Thyroid gland (tissue), 4 donors: Measurements from ENCODE around the gene DNAH10.

Source experiments
- POLR2A ChIP-seq, 2 donors: fragments of 450-650 bp; IDR thresholded peaks; one replicate each; pipeline ENCODE4 v1.6.1; 2017; ENCODE audit warnings: antibody characterized with exemption in 2 of 2, mild to moderate bottlenecking in 2 of 2, moderate library complexity in 1 of 2
- TF ChIP-seq, protein P1 (sequence below), 6 experiments: fragments of 200-600 bp in 3 of 6; fragments of 450-650 bp in 3 of 6; sonication (generic) in 3 of 6; IDR thresholded peaks; one replicate each; pipeline ENCODE4 v1.5.1; 2016 to 2019; ENCODE audit warnings: antibody characterized with exemption in 6 of 6, mild to moderate bottlenecking in 2 of 6, inconsistent platforms in 1 of 6, moderate library complexity in 1 of 6

GRCh38 chr12:123734268-123734667 is 27.8 kb upstream of the DNAH10 start:
- TF ChIP-seq, protein P1, sequence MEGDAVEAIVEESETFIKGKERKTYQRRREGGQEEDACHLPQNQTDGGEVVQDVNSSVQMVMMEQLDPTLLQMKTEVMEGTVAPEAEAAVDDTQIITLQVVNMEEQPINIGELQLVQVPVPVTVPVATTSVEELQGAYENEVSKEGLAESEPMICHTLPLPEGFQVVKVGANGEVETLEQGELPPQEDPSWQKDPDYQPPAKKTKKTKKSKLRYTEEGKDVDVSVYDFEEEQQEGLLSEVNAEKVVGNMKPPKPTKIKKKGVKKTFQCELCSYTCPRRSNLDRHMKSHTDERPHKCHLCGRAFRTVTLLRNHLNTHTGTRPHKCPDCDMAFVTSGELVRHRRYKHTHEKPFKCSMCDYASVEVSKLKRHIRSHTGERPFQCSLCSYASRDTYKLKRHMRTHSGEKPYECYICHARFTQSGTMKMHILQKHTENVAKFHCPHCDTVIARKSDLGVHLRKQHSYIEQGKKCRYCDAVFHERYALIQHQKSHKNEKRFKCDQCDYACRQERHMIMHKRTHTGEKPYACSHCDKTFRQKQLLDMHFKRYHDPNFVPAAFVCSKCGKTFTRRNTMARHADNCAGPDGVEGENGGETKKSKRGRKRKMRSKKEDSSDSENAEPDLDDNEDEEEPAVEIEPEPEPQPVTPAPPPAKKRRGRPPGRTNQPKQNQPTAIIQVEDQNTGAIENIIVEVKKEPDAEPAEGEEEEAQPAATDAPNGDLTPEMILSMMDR (IDR thresholded peaks at IDR 0.05) = no peak
- no peak for TF ChIP-seq POLR2A (IDR thresholded peaks at IDR 0.05)
